Lower leg skin (tissue), 4 donors: ENCODE results near the gene RHBDL3. TPM values are rescaled to one million over a fixed set of nuclear protein-coding genes. Genes with fewer than 3 reads are reported as not detected.

ENCODE experiments used
- DNase-seq, 2 donors: peaks; one replicate each; pipeline ENCODE4 v3.0.0-alpha.2; 2019; ENCODE audit warnings: low spot score in 2 of 2
- H3K4me3 ChIP-seq: fragments of 200-600 bp; sonication (generic); 2 replicates; pipeline ENCODE4 v1.5.1; 2017; ENCODE audit warnings: mild to moderate bottlenecking, low read depth; ENCODE audit not compliant: poor library complexity, severe bottlenecking
- POLR2A ChIP-seq, 2 donors: fragments of 450-650 bp; IDR thresholded peaks; one replicate each; pipeline ENCODE4 v1.6.1; 2016 to 2017; ENCODE audit warnings: antibody characterized with exemption in 2 of 2, mild to moderate bottlenecking in 1 of 2, moderate library complexity in 1 of 2
- WGBS, 2 donors: methylation state at CpG; one replicate each; pipeline ENCODE4 v1.1.5; 2018; 5-methylcytosine and 5-hydroxymethylcytosine counted together
- intact Hi-C: fragments of 100-400 bp; cut with DNase I; formaldehyde crosslinking; loops from one replicate; pipeline ENCODE4 v1.15.0; 2023; ENCODE audit warnings: low total_unique reads
- total RNA-seq, 4 donors: library from RNA; depleted of rRNA; stranded (reverse); fragments of >200 nt; gene quantifications; one replicate each; pipeline ENCODE4 v1.1.0, GENCODE V29; 2016
- TF ChIP-seq, protein P1 (sequence below), 3 donors: fragments of 450-650 bp; IDR thresholded peaks; one replicate each; pipeline ENCODE4 v1.5.1; 2016; ENCODE audit warnings: antibody characterized with exemption in 3 of 3, mild to moderate bottlenecking in 3 of 3, moderate library complexity in 2 of 3

RHBDL3 gene
- total RNA-seq, 4 donors from 2014 or later: 0.12 to 0.71 (median 0.55) TPM; not detected in 1

DNA sequence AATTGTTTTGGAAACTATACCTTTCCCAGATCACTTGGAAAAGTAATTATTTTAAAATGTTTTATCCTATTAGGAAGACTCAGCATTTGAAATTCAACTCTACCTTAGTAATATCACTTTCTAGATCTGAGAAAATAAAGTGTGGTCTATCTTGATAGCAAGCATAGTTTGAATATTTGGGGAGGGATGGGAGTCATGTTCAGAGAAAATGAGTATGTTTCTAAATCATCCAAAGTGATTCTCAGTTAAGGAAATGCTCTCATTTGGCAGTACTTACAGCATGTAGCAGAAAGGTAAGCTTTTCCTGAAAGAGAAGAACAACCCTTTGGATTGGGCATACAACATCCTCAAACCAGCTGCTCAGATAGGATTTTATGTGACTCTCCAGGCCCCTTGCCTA lies 69.4 kb downstream of the RHBDL3 start:
- no peak for DNase-seq
- no peak overlapping the region for H3K4me3 ChIP-seq
- intact Hi-C loops: no loop called here
- no peak for TF ChIP-seq POLR2A (IDR thresholded peaks at IDR 0.05)
- TF ChIP-seq, protein P1, sequence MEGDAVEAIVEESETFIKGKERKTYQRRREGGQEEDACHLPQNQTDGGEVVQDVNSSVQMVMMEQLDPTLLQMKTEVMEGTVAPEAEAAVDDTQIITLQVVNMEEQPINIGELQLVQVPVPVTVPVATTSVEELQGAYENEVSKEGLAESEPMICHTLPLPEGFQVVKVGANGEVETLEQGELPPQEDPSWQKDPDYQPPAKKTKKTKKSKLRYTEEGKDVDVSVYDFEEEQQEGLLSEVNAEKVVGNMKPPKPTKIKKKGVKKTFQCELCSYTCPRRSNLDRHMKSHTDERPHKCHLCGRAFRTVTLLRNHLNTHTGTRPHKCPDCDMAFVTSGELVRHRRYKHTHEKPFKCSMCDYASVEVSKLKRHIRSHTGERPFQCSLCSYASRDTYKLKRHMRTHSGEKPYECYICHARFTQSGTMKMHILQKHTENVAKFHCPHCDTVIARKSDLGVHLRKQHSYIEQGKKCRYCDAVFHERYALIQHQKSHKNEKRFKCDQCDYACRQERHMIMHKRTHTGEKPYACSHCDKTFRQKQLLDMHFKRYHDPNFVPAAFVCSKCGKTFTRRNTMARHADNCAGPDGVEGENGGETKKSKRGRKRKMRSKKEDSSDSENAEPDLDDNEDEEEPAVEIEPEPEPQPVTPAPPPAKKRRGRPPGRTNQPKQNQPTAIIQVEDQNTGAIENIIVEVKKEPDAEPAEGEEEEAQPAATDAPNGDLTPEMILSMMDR (IDR thresholded peaks at IDR 0.05): no peak

- 60 to 64% methylated on average over 4 of the region's 4 CpGs for WGBS, 2 donors
- no peak for TF ChIP-seq POLR2A (IDR thresholded peaks at IDR 0.05)
- TF ChIP-seq, protein P1 (IDR thresholded peaks at IDR 0.05): no peak
- intact Hi-C loops: no loop called here
- peak in 1 of 2 donors; percentile 13 for DNase-seq
- no peak overlapping the region for H3K4me3 ChIP-seq
Measured at GRCh38 chr17:32335687-32336086, 70.1 kb downstream of the RHBDL3 start.

DNA sequence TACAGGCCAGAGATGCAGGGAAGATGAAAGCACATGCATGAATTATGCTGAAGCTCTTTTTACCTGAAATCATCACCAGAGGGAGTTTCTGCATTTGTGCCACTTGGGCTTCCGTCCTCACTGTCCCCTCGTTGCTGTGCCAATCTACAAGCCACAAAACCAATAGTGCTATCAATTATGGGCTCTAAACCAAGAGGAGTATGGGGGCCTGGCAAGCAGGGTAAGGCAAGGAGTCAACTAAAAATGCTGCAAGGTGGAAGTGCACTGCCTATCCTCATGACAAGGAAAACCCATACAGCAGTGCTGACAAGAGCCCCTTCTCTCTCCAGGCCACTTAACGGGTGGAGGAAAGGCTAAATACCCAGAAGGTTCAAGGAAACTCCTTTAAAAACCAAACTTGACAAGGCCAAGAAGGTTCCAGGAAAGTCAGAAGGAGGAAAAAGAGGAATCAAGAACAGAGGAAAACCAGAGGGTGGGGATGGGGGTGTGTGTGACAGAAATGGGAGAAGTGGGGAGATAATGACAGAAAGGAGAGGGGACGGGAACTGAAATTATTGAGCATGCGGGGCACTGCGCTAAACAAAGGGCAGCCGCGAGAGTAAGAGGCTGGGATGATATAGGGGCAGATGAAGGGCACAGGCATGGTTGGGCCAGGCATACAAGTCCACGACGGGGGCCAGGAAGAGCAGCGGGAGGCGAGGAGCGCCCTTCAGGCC lies 75.7 kb downstream of the RHBDL3 start:
- 3% methylated on average over 13 of the region's 13 CpGs for WGBS, 2 donors
- peak in 1 of 2 donors; percentile 66 for DNase-seq
- intact Hi-C loops: no loop called here
- no peak for TF ChIP-seq POLR2A (IDR thresholded peaks at IDR 0.05)
- TF ChIP-seq, protein P1 (IDR thresholded peaks at IDR 0.05): no peak
- H3K4me3 ChIP-seq: peak overlapping the region; percentile 38

- H3K4me3 ChIP-seq: peak within 1 kb of the TSS; percentile 38
- WGBS, 2 donors: 4% methylated on average over 33 to 46 of the region's 47 CpGs
- TF ChIP-seq, protein P1 (IDR thresholded peaks at IDR 0.05): no peak
- TF ChIP-seq POLR2A (IDR thresholded peaks at IDR 0.05): peak in 1 of 2 donors; percentile 6
- DNase-seq: peak; percentile 60 to 94
- intact Hi-C loops: no loop called here
Measured at GRCh38 chr17:32341857-32342602, 76.4 kb downstream of the RHBDL3 start, which contains the start of gene C17orf75. C17orf75 (minus strand) TSS chr17:32342173; CDS start chr17:32342139, 34 bp downstream.

GRCh38 chr17:32342603-32343325 lies 77.1 kb downstream of the RHBDL3 start:
- intact Hi-C loops: no loop called here
- DNase-seq: peak in 1 of 2 donors; percentile 63
- WGBS, 2 donors: 57 to 67% methylated on average over 14 of the region's 14 CpGs
- TF ChIP-seq, protein P1 (IDR thresholded peaks at IDR 0.05): no peak
- no peak for TF ChIP-seq POLR2A (IDR thresholded peaks at IDR 0.05)
- H3K4me3 ChIP-seq: no peak overlapping the region
